ENCODE measurements around the gene DNAH12.

- TF ChIP-seq CTCF (conservative IDR thresholded peaks at IDR 0.05 in 1 of 2, IDR thresholded peaks at IDR 0.05 in 1 of 2; ENCODE audit: low read depth in 1 of 2, low read length in 2 of 2), result no peak
- TF ChIP-seq EZH2 (IDR thresholded peaks at IDR 0.05; ENCODE audit: low read length, missing control alignments), result no peak
Observed at GRCh38 chr3:57402675-57403074, 141.5 kb downstream of the DNAH12 start.

Measured in fibroblast of lung (primary cell).